ENCODE data around the gene OLFM3. TPM values are rescaled to one million over a fixed set of nuclear protein-coding genes. Genes with fewer than 3 reads are reported as not detected.

Gene OLFM3
- total and polyA plus RNA-seq, 2 experiments from 2014 or later = 0.21 to 0.31 TPM

DNA sequence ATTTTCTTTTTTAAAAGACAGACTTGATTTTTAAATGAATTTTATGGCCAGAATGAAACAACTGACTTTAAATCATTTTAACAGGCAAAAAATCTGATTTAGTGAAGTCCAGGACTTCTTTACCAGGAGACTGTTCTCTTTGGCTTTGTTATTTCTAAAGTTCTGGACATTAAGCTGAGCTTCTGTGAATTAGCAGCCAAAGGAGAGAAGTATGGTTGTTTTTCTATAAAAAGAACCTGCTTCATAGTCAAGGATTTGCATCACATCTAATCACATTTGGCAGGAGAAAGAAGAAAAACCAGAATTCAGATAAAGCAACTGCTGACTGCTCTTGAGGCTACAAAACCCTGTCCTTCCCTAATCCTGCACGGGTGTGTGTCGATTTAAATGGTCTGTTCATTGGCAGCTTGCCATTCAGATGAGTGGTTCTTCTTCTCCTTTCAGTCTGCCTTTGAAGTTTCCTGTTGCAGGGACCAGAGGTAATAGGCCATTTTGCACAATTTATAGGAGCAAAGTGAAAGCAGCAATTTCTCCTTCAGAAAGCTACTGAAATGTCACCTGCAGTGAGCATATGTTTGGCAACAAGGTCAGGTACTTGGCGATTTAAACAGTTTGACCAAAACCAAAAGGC is 215.4 kb downstream of the OLFM3 start (continued):
- TF ChIP-seq, protein P1, sequence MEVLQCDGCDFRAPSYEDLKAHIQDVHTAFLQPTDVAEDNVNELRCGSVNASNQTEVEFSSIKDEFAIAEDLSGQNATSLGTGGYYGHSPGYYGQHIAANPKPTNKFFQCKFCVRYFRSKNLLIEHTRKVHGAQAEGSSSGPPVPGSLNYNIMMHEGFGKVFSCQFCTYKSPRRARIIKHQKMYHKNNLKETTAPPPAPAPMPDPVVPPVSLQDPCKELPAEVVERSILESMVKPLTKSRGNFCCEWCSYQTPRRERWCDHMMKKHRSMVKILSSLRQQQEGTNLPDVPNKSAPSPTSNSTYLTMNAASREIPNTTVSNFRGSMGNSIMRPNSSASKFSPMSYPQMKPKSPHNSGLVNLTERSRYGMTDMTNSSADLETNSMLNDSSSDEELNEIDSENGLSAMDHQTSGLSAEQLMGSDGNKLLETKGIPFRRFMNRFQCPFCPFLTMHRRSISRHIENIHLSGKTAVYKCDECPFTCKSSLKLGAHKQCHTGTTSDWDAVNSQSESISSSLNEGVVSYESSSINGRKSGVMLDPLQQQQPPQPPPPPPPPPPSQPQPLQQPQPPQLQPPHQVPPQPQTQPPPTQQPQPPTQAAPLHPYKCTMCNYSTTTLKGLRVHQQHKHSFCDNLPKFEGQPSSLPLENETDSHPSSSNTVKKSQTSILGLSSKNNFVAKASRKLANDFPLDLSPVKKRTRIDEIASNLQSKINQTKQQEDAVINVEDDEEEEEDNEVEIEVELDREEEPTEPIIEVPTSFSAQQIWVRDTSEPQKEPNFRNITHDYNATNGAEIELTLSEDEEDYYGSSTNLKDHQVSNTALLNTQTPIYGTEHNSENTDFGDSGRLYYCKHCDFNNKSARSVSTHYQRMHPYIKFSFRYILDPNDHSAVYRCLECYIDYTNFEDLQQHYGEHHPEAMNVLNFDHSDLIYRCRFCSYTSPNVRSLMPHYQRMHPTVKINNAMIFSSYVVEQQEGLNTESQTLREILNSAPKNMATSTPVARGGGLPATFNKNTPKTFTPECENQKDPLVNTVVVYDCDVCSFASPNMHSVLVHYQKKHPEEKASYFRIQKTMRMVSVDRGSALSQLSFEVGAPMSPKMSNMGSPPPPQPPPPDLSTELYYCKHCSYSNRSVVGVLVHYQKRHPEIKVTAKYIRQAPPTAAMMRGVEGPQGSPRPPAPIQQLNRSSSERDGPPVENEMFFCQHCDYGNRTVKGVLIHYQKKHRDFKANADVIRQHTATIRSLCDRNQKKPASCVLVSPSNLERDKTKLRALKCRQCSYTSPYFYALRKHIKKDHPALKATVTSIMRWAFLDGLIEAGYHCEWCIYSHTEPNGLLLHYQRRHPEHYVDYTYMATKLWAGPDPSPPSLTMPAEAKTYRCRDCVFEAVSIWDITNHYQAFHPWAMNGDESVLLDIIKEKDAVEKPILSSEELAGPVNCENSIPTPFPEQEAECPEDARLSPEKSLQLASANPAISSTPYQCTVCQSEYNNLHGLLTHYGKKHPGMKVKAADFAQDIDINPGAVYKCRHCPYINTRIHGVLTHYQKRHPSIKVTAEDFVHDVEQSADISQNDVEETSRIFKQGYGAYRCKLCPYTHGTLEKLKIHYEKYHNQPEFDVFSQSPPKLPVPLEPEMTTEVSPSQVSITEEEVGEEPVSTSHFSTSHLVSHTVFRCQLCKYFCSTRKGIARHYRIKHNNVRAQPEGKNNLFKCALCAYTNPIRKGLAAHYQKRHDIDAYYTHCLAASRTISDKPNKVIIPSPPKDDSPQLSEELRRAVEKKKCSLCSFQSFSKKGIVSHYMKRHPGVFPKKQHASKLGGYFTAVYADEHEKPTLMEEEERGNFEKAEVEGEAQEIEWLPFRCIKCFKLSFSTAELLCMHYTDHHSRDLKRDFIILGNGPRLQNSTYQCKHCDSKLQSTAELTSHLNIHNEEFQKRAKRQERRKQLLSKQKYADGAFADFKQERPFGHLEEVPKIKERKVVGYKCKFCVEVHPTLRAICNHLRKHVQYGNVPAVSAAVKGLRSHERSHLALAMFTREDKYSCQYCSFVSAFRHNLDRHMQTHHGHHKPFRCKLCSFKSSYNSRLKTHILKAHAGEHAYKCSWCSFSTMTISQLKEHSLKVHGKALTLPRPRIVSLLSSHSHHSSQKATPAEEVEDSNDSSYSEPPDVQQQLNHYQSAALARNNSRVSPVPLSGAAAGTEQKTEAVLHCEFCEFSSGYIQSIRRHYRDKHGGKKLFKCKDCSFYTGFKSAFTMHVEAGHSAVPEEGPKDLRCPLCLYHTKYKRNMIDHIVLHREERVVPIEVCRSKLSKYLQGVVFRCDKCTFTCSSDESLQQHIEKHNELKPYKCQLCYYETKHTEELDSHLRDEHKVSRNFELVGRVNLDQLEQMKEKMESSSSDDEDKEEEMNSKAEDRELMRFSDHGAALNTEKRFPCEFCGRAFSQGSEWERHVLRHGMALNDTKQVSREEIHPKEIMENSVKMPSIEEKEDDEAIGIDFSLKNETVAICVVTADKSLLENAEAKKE (CRISPR knock-in tag; IDR thresholded peaks at IDR 0.05) = no peak
- TF ChIP-seq POLR2AphosphoS5 (IDR thresholded peaks at IDR 0.05; ENCODE audit: low read depth) (no peak), NANOG (IDR thresholded peaks at IDR 0.05; ENCODE audit: borderline replicate concordance) (no peak), CREB1 (CRISPR knock-in tag; IDR thresholded peaks at IDR 0.05; ENCODE audit: low read depth) (no peak), JUNB (IDR thresholded peaks at IDR 0.05; ENCODE audit: unreplicated experiment) (no peak), EZH2 (IDR thresholded peaks at IDR 0.05; ENCODE audit: low read depth, unreplicated experiment) (no peak), STAT1 (IDR thresholded peaks at IDR 0.05; ENCODE audit: unreplicated experiment) (no peak)
- TF ChIP-seq, protein P2, sequence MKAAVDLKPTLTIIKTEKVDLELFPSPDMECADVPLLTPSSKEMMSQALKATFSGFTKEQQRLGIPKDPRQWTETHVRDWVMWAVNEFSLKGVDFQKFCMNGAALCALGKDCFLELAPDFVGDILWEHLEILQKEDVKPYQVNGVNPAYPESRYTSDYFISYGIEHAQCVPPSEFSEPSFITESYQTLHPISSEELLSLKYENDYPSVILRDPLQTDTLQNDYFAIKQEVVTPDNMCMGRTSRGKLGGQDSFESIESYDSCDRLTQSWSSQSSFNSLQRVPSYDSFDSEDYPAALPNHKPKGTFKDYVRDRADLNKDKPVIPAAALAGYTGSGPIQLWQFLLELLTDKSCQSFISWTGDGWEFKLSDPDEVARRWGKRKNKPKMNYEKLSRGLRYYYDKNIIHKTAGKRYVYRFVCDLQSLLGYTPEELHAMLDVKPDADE (IDR thresholded peaks at IDR 0.05) = no peak
- TF ChIP-seq, protein P3, sequence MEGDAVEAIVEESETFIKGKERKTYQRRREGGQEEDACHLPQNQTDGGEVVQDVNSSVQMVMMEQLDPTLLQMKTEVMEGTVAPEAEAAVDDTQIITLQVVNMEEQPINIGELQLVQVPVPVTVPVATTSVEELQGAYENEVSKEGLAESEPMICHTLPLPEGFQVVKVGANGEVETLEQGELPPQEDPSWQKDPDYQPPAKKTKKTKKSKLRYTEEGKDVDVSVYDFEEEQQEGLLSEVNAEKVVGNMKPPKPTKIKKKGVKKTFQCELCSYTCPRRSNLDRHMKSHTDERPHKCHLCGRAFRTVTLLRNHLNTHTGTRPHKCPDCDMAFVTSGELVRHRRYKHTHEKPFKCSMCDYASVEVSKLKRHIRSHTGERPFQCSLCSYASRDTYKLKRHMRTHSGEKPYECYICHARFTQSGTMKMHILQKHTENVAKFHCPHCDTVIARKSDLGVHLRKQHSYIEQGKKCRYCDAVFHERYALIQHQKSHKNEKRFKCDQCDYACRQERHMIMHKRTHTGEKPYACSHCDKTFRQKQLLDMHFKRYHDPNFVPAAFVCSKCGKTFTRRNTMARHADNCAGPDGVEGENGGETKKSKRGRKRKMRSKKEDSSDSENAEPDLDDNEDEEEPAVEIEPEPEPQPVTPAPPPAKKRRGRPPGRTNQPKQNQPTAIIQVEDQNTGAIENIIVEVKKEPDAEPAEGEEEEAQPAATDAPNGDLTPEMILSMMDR (conservative IDR thresholded peaks at IDR 0.05; ENCODE audit: low read depth in 2 of 2) = no peak
- TF ChIP-seq, protein P4, sequence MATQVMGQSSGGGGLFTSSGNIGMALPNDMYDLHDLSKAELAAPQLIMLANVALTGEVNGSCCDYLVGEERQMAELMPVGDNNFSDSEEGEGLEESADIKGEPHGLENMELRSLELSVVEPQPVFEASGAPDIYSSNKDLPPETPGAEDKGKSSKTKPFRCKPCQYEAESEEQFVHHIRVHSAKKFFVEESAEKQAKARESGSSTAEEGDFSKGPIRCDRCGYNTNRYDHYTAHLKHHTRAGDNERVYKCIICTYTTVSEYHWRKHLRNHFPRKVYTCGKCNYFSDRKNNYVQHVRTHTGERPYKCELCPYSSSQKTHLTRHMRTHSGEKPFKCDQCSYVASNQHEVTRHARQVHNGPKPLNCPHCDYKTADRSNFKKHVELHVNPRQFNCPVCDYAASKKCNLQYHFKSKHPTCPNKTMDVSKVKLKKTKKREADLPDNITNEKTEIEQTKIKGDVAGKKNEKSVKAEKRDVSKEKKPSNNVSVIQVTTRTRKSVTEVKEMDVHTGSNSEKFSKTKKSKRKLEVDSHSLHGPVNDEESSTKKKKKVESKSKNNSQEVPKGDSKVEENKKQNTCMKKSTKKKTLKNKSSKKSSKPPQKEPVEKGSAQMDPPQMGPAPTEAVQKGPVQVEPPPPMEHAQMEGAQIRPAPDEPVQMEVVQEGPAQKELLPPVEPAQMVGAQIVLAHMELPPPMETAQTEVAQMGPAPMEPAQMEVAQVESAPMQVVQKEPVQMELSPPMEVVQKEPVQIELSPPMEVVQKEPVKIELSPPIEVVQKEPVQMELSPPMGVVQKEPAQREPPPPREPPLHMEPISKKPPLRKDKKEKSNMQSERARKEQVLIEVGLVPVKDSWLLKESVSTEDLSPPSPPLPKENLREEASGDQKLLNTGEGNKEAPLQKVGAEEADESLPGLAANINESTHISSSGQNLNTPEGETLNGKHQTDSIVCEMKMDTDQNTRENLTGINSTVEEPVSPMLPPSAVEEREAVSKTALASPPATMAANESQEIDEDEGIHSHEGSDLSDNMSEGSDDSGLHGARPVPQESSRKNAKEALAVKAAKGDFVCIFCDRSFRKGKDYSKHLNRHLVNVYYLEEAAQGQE (IDR thresholded peaks at IDR 0.05; ENCODE audit: unreplicated experiment) = no peak
